Measurements from ENCODE around the gene ERCC4. TPM values are rescaled to one million over a fixed set of nuclear protein-coding genes. Genes with fewer than 3 reads are reported as not detected.

Gene ERCC4
- total RNA-seq, 1 donor from 2014 or later: 13.9 TPM

DNA sequence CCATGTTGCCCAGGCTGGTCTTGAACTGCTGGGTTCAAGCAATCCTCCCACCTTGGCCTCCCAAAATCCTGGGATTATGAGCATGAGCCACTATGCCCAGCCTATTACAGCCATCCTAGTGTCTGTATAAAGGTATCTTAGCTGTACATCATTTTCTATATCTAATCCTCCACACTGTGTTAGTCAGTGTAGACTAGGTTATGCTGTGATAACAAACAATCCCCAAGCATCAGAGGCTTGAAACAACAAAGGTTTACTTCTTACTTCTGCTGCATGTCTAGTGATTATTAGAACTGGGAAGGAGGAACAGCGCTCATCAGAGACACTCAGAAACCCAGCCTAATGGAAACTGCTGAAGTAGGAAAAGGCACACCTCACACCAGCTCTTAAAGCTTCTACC is 68.1 kb downstream of the ERCC4 start:
- Mint-ChIP-seq H3K27me3 (ENCODE audit: low read depth, unreplicated experiment) (no peaks in the 10 kb centered on the region), H3K4me3 (ENCODE audit: unreplicated experiment) (no peak overlapping the region), H3K27ac (ENCODE audit: unreplicated experiment) (no peak overlapping the region), H3K4me1 (ENCODE audit: low read depth, unreplicated experiment) (peaks cover 6% of the 10 kb centered on the region), H3K36me3 (ENCODE audit: low read depth, unreplicated experiment) (no peaks in the 10 kb centered on the region), H3K9me3 (ENCODE audit: unreplicated experiment) (no peaks in the 10 kb centered on the region)
- no peaks in the 10 kb centered on the region for H3K4me1 ChIP-seq (ENCODE audit: insufficient read depth, low read length)
- TF ChIP-seq EZH2 (IDR thresholded peaks at IDR 0.05; ENCODE audit: insufficient read depth, low read length): no peak
- TF ChIP-seq, protein P1, sequence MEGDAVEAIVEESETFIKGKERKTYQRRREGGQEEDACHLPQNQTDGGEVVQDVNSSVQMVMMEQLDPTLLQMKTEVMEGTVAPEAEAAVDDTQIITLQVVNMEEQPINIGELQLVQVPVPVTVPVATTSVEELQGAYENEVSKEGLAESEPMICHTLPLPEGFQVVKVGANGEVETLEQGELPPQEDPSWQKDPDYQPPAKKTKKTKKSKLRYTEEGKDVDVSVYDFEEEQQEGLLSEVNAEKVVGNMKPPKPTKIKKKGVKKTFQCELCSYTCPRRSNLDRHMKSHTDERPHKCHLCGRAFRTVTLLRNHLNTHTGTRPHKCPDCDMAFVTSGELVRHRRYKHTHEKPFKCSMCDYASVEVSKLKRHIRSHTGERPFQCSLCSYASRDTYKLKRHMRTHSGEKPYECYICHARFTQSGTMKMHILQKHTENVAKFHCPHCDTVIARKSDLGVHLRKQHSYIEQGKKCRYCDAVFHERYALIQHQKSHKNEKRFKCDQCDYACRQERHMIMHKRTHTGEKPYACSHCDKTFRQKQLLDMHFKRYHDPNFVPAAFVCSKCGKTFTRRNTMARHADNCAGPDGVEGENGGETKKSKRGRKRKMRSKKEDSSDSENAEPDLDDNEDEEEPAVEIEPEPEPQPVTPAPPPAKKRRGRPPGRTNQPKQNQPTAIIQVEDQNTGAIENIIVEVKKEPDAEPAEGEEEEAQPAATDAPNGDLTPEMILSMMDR (IDR thresholded peaks at IDR 0.05; ENCODE audit: insufficient read depth, low read depth, low read length): no peak
- FAIRE-seq: no peak
- no peak for DNase-seq (ENCODE audit: low read depth)
- no peak overlapping the region for H3K4me3 ChIP-seq (ENCODE audit: insufficient read depth, low read depth, low read length)
- H3K4me2 ChIP-seq (ENCODE audit: low read length): no peak overlapping the region
- H3K9me3 ChIP-seq (ENCODE audit: insufficient read depth, low read depth, low read length): no peaks in the 10 kb centered on the region
- no peaks in the 10 kb centered on the region for H3K36me3 ChIP-seq (ENCODE audit: insufficient read depth, low read length)
- H2AFZ ChIP-seq (ENCODE audit: low read depth, low read length): no peak overlapping the region
- no peaks in the 10 kb centered on the region for H4K20me1 ChIP-seq (ENCODE audit: insufficient read depth, low read length)
- H3K9ac ChIP-seq (ENCODE audit: low read length): no peak overlapping the region
- no peaks in the 10 kb centered on the region for H3K79me2 ChIP-seq (ENCODE audit: insufficient read depth, low read length)
- no peaks in the 10 kb centered on the region for H3K27me3 ChIP-seq (ENCODE audit: insufficient read depth, low read length)
- no peak overlapping the region for H3K27ac ChIP-seq (ENCODE audit: low read depth, low read length)

DNA sequence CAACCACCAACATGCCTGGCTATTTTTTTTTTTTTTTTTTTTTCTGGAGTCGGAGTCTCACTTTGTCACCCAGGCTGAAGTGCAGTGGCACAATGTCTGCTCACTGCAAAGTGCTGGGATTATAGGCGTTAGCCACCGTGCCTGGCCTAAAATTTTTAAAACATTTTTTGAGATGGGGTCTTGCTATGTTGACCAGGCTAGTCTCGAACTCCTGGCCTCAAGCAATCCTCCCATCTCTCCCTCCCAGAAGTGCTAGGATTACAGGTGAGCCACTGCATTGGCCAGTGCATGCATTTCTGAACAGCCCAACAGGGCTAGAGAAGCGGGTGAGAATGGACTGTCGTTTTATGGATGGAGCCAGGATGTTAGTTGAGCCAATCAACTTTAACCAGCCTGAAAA is 72.4 kb downstream of the ERCC4 start:
- Histone ChIP-seq H3K36me3 (ENCODE audit: insufficient read depth, low read length) (no peaks in the 10 kb centered on the region), H3K4me2 (ENCODE audit: low read length) (no peak overlapping the region), H4K20me1 (ENCODE audit: insufficient read depth, low read length) (no peaks in the 10 kb centered on the region), H3K27me3 (ENCODE audit: insufficient read depth, low read length) (no peaks in the 10 kb centered on the region), H3K4me3 (ENCODE audit: insufficient read depth, low read depth, low read length) (no peak overlapping the region), H3K27ac (ENCODE audit: low read depth, low read length) (no peak overlapping the region), H3K79me2 (ENCODE audit: insufficient read depth, low read length) (no peaks in the 10 kb centered on the region), H3K9ac (ENCODE audit: low read length) (no peak overlapping the region), H3K9me3 (ENCODE audit: insufficient read depth, low read depth, low read length) (no peaks in the 10 kb centered on the region), H3K4me1 (ENCODE audit: insufficient read depth, low read length) (no peaks in the 10 kb centered on the region), H2AFZ (ENCODE audit: low read depth, low read length) (no peak overlapping the region)
- Mint-ChIP-seq H3K27me3 (ENCODE audit: low read depth, unreplicated experiment) (no peaks in the 10 kb centered on the region), H3K27ac (ENCODE audit: unreplicated experiment) (no peak overlapping the region), H3K4me1 (ENCODE audit: low read depth, unreplicated experiment) (no peaks in the 10 kb centered on the region), H3K9me3 (ENCODE audit: unreplicated experiment) (peaks cover 2% of the 10 kb centered on the region), H3K4me3 (ENCODE audit: unreplicated experiment) (no peak overlapping the region), H3K36me3 (ENCODE audit: low read depth, unreplicated experiment) (no peaks in the 10 kb centered on the region)
- no peak for FAIRE-seq
- TF ChIP-seq EZH2 (IDR thresholded peaks at IDR 0.05; ENCODE audit: insufficient read depth, low read length): no peak
- TF ChIP-seq, protein P1 (IDR thresholded peaks at IDR 0.05; ENCODE audit: insufficient read depth, low read depth, low read length): no peak
- DNase-seq (ENCODE audit: low read depth): no peak

DNA sequence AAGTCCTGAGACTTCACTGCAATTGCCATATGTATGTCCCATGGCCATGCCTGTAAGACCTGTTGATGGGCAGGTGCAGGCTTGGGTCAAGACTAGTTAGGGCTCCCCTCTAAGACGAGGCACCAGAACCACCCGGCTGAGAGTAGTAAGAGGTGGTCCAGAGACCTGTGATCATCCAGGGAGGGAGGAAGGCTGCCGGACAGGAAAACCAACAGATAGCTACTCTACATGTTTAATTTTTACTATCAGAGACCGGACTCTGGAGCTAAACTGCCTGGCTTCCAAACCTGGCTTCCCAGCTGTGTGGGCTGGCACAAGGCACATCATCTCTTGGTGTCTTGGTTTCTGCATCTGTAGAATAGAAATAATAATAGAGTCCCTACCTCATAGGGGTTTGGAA is 73.0 kb downstream of the ERCC4 start:
- Mint-ChIP-seq H3K27ac (ENCODE audit: unreplicated experiment) (no peak overlapping the region), H3K27me3 (ENCODE audit: low read depth, unreplicated experiment) (no peaks in the 10 kb centered on the region), H3K4me3 (ENCODE audit: unreplicated experiment) (no peak overlapping the region), H3K4me1 (ENCODE audit: low read depth, unreplicated experiment) (no peaks in the 10 kb centered on the region), H3K9me3 (ENCODE audit: unreplicated experiment) (peaks cover 2% of the 10 kb centered on the region), H3K36me3 (ENCODE audit: low read depth, unreplicated experiment) (no peaks in the 10 kb centered on the region)
- Histone ChIP-seq H4K20me1 (ENCODE audit: insufficient read depth, low read length) (no peaks in the 10 kb centered on the region), H3K79me2 (ENCODE audit: insufficient read depth, low read length) (no peaks in the 10 kb centered on the region), H3K4me3 (ENCODE audit: insufficient read depth, low read depth, low read length) (no peak overlapping the region), H3K4me2 (ENCODE audit: low read length) (no peak overlapping the region), H3K27ac (ENCODE audit: low read depth, low read length) (no peak overlapping the region), H2AFZ (ENCODE audit: low read depth, low read length) (no peak overlapping the region), H3K4me1 (ENCODE audit: insufficient read depth, low read length) (no peaks in the 10 kb centered on the region), H3K9ac (ENCODE audit: low read length) (no peak overlapping the region), H3K36me3 (ENCODE audit: insufficient read depth, low read length) (no peaks in the 10 kb centered on the region), H3K27me3 (ENCODE audit: insufficient read depth, low read length) (no peaks in the 10 kb centered on the region), H3K9me3 (ENCODE audit: insufficient read depth, low read depth, low read length) (no peaks in the 10 kb centered on the region)
- no peak for DNase-seq (ENCODE audit: low read depth)
- no peak for TF ChIP-seq EZH2 (IDR thresholded peaks at IDR 0.05; ENCODE audit: insufficient read depth, low read length)
- TF ChIP-seq, protein P1 (IDR thresholded peaks at IDR 0.05; ENCODE audit: insufficient read depth, low read depth, low read length): no peak
- no peak for FAIRE-seq
